HepG2 (cell line): ENCODE data around the gene ATXN2. TPM values are rescaled to one million over a fixed set of nuclear protein-coding genes. Genes with fewer than 3 reads are reported as not detected.
"Not testable (repeated sequence)": the region's sequence is repeated elsewhere in the genome, so short reads cannot be mapped to it uniquely, and the experiment has no call there.

Experiments
- ATAC-seq: fragments of 200-7000 bp; cut with Tn5 transposase; 3 replicates; pipeline ENCODE4 v1.9.1; 2020; ENCODE audit warnings: mild to moderate bottlenecking, moderate library complexity
- BruUV-seq: library from RNA; stranded (reverse); fragments of 400-500 nt; replicated peaks from 2 replicates; lab custom pipeline; 2021; lab: Mats Ljungman, UMichigan
- CTCF ChIA-PET: fragments of 300-600 bp; formaldehyde crosslinking; extraction: SDS; loops from one replicate; lab custom pipeline; 2021; ENCODE audit warnings: low total read pairs, inconsistent platforms, low intra/inter-chr PET ratio; lab: Yijun Ruan, JAX
- POLR2A ChIA-PET: fragments of 350-600 bp; sonication (Branson Sonifier 250); formaldehyde crosslinking; loops from one replicate; lab custom pipeline; 2020; ENCODE audit warnings: antibody characterized with exemption, inconsistent platforms; lab: Yijun Ruan, JAX
- DNase-seq: peaks from one replicate; pipeline ENCODE4 v3.0.0-alpha.2; 2015; ENCODE audit warnings: low spot score
- FAIRE-seq: peaks from 3 replicates; lab custom pipeline; 2011; peaks lifted over from hg19 to GRCh38; lab: Jason Lieb, UNC
- H2AFZ ChIP-seq: one replicate; pipeline ENCODE4 v1.6.1; 2011; ENCODE audit warnings: low read length, inconsistent platforms
- H3K27ac ChIP-seq: fragments of 300-600 bp; 3 replicates; pipeline ENCODE4 v1.8.0; 2011; ENCODE audit warnings: mixed run types, mild to moderate bottlenecking, mixed read lengths, low read length, inconsistent platforms; ENCODE audit not compliant: insufficient read depth; ENCODE audit errors: extremely low read length
- H3K27me3 ChIP-seq, 2 experiments: fragments of 200-600 bp in 1 of 2; 2 replicates in 1 of 2; 3 replicates in 1 of 2; pipeline versions ENCODE4 v1.6.0 to v1.8.0; 2011; ENCODE audit warnings: low read length in 2 of 2, mild to moderate bottlenecking in 2 of 2, moderate library complexity in 2 of 2, inconsistent platforms in 1 of 2; ENCODE audit not compliant: insufficient read depth in 2 of 2, control insufficient read depth in 1 of 2
- H3K36me3 ChIP-seq, 2 experiments: fragments of 200-600 bp in 1 of 2; replicated peaks in 1 of 2; 2 replicates in 1 of 2; 3 replicates in 1 of 2; pipeline versions ENCODE4 v1.5.1 to v1.8.0; 2011; ENCODE audit warnings: low read length in 2 of 2, inconsistent platforms in 1 of 2; ENCODE audit not compliant: insufficient read depth in 2 of 2, control insufficient read depth in 1 of 2
- H3K4me1 ChIP-seq: 2 replicates; pipeline ENCODE4 v1.5.1; 2012; ENCODE audit warnings: low read length, inconsistent platforms; ENCODE audit not compliant: insufficient read depth
- H3K4me2 ChIP-seq: 2 replicates; pipeline ENCODE4 v1.6.0; 2011; ENCODE audit warnings: low read depth, low read length, inconsistent platforms
- H3K4me3 ChIP-seq, 3 experiments: fragments of 200-600 bp in 1 of 3; sonication (generic), shearing (Covaris generic) in 1 of 3; replicated peaks in 1 of 3; 2 replicates each; pipeline ENCODE4 v1.5.1; 2011 to 2016; ENCODE audit warnings: low read length in 3 of 3, inconsistent platforms in 2 of 3, low read depth in 2 of 3, mild to moderate bottlenecking in 2 of 3, control low read depth in 1 of 3, mixed read lengths in 1 of 3; ENCODE audit not compliant: insufficient read depth in 1 of 3
- H3K79me2 ChIP-seq: one replicate; pipeline ENCODE4 v1.6.1; 2011; ENCODE audit warnings: low read length, inconsistent platforms; ENCODE audit not compliant: insufficient read depth
- H3K9ac ChIP-seq: 2 replicates; pipeline ENCODE4 v1.6.0; 2011; ENCODE audit warnings: mild to moderate bottlenecking, low read depth, low read length, inconsistent platforms; ENCODE audit not compliant: insufficient read depth
- H3K9me3 ChIP-seq: 2 replicates; pipeline ENCODE4 v1.5.1; 2012; ENCODE audit warnings: mild to moderate bottlenecking, low read length
- H4K20me1 ChIP-seq: 2 replicates; pipeline ENCODE4 v1.6.0; 2011; ENCODE audit warnings: inconsistent platforms, mild to moderate bottlenecking, low read length, moderate library complexity; ENCODE audit not compliant: insufficient read depth
- ELF1 ChIP-seq: sonication (generic); formaldehyde crosslinking; IDR thresholded peaks from 2 replicates; pipeline ENCODE4 v1.4.0; 2020; ENCODE audit warnings: missing genetic modification reagents
- PRPF4 ChIP-seq: fragments of 200-400 bp; formaldehyde crosslinking; IDR thresholded peaks from 2 replicates; pipeline ENCODE4 v1.6.1; 2016; ENCODE audit warnings: low read length, low read depth; ENCODE audit not compliant: poor library complexity, severe bottlenecking
- TFAP4 ChIP-seq: sonication (generic); IDR thresholded peaks from 2 replicates; pipeline ENCODE4 v1.6.1; 2016; ENCODE audit warnings: low read depth, borderline replicate concordance
- ZBTB38 ChIP-seq: sonication (generic); formaldehyde crosslinking; IDR thresholded peaks from 2 replicates; pipeline ENCODE4 v1.5.1; 2020; ENCODE audit warnings: mild to moderate bottlenecking, missing genetic modification reagents
- ZNF121 ChIP-seq: sonication (generic); formaldehyde crosslinking; IDR thresholded peaks from 2 replicates; pipeline ENCODE4 v1.5.0; 2020; ENCODE audit warnings: mild to moderate bottlenecking, missing genetic modification reagents
- ZNF18 ChIP-seq: sonication (generic); formaldehyde crosslinking; IDR thresholded peaks from 2 replicates; pipeline ENCODE4 v1.8.0; 2022; ENCODE audit warnings: mild to moderate bottlenecking, missing genetic modification reagents; ENCODE audit not compliant: insufficient replicate concordance
- WGBS: methylation state at CpG from one replicate; pipeline ENCODE4 v1.1.6; 2017; ENCODE audit warnings: low lambda C conversion rate; 5-methylcytosine and 5-hydroxymethylcytosine counted together
- in situ Hi-C: cut with HindIII; loops from 2 replicates; pipeline ENCODE4 v1.10.0; 2017; ENCODE audit warnings: low pct_unique_long_range_greater_than_20kb; ENCODE audit not compliant: extremely low pct_ligation_motif_present
- intact Hi-C: fragments of 100-400 bp; cut with micrococcal nuclease; formaldehyde crosslinking; loops from one replicate; pipeline ENCODE4 v1.10.0; 2022; ENCODE audit not compliant: unreplicated experiment
- polyA plus RNA-seq, 8 experiments: library from polyadenylated mRNA; depleted of rRNA in 3 of 8; stranded (reverse) in 7 of 8; unstranded in 1 of 8; fragments of >200 nt; fragmentation: Illumina TruSeq in 4 of 8; extraction: Trizol in 4 of 8; gene quantifications; 2 replicates each; pipeline versions ENCODE4 v1.2.1 to v1.2.3, GENCODE V29; 2011 to 2016; ENCODE audit warnings: low read depth in 4 of 8, missing spikeins in 1 of 8, mixed read lengths in 1 of 8; ENCODE audit not compliant: insufficient read depth in 1 of 8
- total RNA-seq, 5 experiments: library from RNA; depleted of rRNA; stranded (reverse); fragments of >200 nt; fragmentation: Illumina TruSeq; extraction: Trizol; gene quantifications; 2 replicates each; pipeline ENCODE4 v1.2.3, GENCODE V29; 2016; ENCODE audit warnings: low read depth in 1 of 5
- TF ChIP-seq, protein P1 (sequence below): IDR thresholded peaks from 2 replicates; pipeline ENCODE4 v1.6.1; 2016; ENCODE audit warnings: low read depth, borderline replicate concordance

The ATXN2 gene
- total and polyA plus RNA-seq, 2 of the 13 experiments (the other 11 are each of a cell fraction or from before 2014, with no cell fraction given), result 18.1 to 27.1 TPM

- TF ChIP-seq, protein P1, sequence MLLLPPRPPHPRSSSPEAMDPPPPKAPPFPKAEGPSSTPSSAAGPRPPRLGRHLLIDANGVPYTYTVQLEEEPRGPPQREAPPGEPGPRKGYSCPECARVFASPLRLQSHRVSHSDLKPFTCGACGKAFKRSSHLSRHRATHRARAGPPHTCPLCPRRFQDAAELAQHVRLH, result peak; percentile 10; the same call in 1 of the 2 replicates
- peak; percentile 38; the same call in 1 of the 2 replicates for TF ChIP-seq ELF1 (CRISPR knock-in tag)
- no peak for TF ChIP-seq ZNF18 (CRISPR knock-in tag)
- peak; percentile 67; the same call in 1 of the 2 replicates for TF ChIP-seq TFAP4
- TF ChIP-seq, all 625 proteins: peak for 43
Measured at GRCh38 chr12:111596985-111597830, 1.9 kb downstream of the ATXN2 start (continued).

DNA sequence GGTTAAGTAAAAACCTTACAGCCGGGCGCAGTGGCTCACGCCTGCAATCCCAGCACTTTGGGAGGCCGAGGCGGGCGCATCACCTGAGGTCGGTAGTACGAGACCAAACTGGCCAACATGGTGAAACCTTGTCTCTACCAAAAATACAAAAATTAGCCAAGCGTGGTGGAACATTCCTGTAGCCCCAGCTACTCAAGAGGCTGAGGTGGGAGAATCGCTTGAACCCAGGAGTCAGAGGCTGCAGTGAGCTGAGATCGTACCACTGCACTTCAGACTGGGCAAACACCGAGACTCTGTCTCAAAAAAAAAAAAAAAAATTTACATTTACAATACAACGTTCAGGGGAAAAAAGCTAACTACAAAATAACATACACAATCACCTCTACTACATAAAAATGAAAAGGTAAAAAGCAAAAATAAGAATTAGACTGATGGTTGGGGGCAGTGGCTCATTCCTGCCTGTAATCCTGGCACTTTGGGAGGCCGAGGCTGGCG lies 3.7 kb downstream of the ATXN2 start:
- TF ChIP-seq ZNF121 (CRISPR knock-in tag) (peak; percentile 76), PRPF4 (peak; percentile 17), ZBTB38 (CRISPR knock-in tag) (peak; percentile 64; the same call in 1 of the 2 replicates)
- TF ChIP-seq, all 625 proteins: peak for 3; not testable (repeated sequence) for 622
- H2AFZ ChIP-seq, ATAC-seq, in situ Hi-C loops, H3K27me3 ChIP-seq, POLR2A ChIA-PET, DNase-seq, intact Hi-C loops, FAIRE-seq, H3K27ac ChIP-seq, CTCF ChIA-PET, BruUV-seq, H3K9me3 ChIP-seq, H3K36me3 ChIP-seq, H3K9ac ChIP-seq: not testable (repeated sequence)
- Histone ChIP-seq H4K20me1 (peaks cover 58% of the 10 kb centered on the region), H3K79me2 (peaks cover 78% of the 10 kb centered on the region), H3K4me1 (peaks cover 61% of the 10 kb centered on the region), H3K4me2 (peak overlapping the region; percentile 78), H3K4me3 (peak overlapping the region in 2 of 3 experiments; percentile 21 to 86; a peak in 1 of 6 replicates)
- 72% methylated on average over 15 of the region's 15 CpGs for WGBS

DNA sequence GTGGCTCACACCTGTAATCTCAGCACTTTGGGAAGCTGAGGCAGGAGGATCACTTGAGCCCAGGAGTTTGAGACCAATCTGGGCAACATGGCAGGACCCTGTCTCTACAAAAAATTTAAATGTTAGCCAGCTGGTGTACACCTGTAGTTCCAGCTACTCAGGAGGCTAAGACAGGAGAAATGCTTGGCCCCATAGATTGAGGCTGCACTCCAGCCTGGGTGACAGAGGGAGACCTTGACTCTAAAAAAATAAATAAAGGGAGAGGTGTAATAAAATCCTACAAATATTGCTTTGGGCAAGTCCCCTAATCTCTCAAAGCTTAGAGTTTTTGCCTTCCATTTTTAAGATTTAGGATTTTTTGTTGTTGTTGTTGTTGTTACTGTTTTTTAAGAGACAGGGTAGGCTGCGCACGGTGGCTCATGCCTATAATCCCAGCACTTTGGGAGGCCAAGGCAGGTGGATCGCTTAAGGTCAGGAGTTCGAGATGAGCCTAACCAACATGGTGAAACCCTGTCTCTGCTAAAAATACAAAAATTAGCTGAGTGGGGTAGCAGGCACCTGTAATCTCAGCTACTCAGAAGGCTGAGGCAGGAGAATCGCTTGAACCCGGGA lies 7.6 kb downstream of the ATXN2 start:
- CTCF ChIA-PET, H3K9ac ChIP-seq, ATAC-seq, H3K27ac ChIP-seq, H3K4me2 ChIP-seq, H3K9me3 ChIP-seq, H3K36me3 ChIP-seq, intact Hi-C loops, in situ Hi-C loops, FAIRE-seq, BruUV-seq, POLR2A ChIA-PET, H3K4me3 ChIP-seq, H2AFZ ChIP-seq, H3K27me3 ChIP-seq, DNase-seq: not testable (repeated sequence)
- 88% methylated on average over 6 of the region's 6 CpGs for WGBS
- H3K79me2 ChIP-seq, result peaks cover 95% of the 10 kb centered on the region
- H3K4me1 ChIP-seq, result peaks cover 92% of the 10 kb centered on the region
- H4K20me1 ChIP-seq, result peaks cover 57% of the 10 kb centered on the region
